ENCODE results near the gene NPFFR2.

GRCh38 chr4:72011906-72012305, 19.9 kb upstream of the NPFFR2 start:
- TF ChIP-seq CTCF (IDR thresholded peaks at IDR 0.05) (no peak), POLR2A (IDR thresholded peaks at IDR 0.05) (no peak), POLR2AphosphoS5 (IDR thresholded peaks at IDR 0.05) (no peak)

Data from sigmoid colon (tissue), 4 donors.